Coronary artery (tissue), 2 donors: ENCODE results near the gene SPINK8.

Experiments
- DNase-seq: peaks from one replicate; pipeline ENCODE4 v3.0.0-alpha.2; 2017; ENCODE audit warnings: low spot score
- H3K27ac ChIP-seq, 2 donors: fragments of 200-600 bp; sonication (generic); one replicate each; pipeline ENCODE4 v1.5.1; 2016 to 2019
- H3K4me3 ChIP-seq: fragments of 200-600 bp; sonication (generic); 2 replicates; pipeline ENCODE4 v1.5.1; 2016; ENCODE audit warnings: mild to moderate bottlenecking, moderate library complexity
- CTCF ChIP-seq: fragments of 200-600 bp; sonication (generic); IDR thresholded peaks from one replicate; pipeline ENCODE4 v1.5.1; 2019; ENCODE audit warnings: antibody characterized with exemption

SPINK8 gene

DNA sequence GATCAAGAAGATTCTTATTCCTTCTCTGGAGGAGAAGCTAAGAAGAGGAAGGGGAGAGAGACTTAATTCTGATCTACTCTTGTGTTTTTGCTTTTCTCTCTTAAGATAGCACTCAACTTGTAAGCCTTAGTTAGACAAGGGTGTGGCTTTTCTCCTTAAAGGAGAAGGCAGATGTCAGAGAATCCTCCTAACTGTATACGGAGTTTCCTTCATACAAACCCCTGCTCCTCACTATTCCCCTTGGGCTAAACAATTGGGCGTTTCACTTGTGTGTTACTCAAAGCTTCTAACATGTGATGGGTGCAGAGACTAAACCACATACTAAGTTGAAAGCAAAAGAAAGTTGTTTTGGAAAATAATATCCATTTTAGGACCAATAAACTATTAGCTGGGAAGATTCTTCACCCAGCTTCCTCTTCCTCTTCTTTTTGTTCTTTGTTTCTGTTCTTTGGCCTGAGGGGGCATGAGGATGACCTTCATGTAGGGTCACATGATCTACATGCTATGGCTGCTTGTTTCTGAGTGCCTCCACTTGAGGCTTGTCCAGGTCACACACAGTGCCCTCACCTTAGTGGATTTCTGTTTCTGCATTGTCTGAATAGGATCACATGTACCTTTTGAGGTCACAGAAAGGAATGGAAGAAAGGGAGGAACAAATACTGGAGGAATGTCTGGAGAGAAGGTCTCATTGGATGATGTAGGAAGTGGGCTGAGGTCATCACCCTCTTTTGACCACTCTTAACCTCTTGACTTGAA is 14.6 kb downstream of the SPINK8 start:
- DNase-seq, result no peak
- TF ChIP-seq CTCF, result no peak
- H3K4me3 ChIP-seq, result no peak overlapping the region
- no peak overlapping the region for H3K27ac ChIP-seq

DNA sequence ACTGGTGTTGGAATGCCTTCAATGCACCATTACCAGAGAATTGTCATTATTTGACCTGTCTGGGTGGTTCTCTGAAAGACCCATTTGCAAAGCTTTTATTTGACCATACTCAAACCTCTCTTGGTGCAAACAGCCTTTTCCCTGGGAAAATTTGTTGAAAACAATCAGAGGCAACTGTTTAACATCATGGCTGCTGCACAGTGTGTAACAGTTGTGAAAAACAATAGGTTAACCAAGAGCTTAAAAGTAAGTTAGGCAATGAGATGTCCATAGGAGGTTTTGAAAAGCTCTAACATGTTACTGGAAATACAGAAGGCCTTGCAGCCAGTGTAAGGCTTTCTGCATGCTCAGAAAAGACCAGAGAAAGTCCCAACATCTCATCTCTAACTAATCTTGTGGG is 18.9 kb downstream of the SPINK8 start:
- H3K27ac ChIP-seq, result no peak overlapping the region
- H3K4me3 ChIP-seq, result no peak overlapping the region
- DNase-seq, result no peak
- no peak for TF ChIP-seq CTCF

DNA sequence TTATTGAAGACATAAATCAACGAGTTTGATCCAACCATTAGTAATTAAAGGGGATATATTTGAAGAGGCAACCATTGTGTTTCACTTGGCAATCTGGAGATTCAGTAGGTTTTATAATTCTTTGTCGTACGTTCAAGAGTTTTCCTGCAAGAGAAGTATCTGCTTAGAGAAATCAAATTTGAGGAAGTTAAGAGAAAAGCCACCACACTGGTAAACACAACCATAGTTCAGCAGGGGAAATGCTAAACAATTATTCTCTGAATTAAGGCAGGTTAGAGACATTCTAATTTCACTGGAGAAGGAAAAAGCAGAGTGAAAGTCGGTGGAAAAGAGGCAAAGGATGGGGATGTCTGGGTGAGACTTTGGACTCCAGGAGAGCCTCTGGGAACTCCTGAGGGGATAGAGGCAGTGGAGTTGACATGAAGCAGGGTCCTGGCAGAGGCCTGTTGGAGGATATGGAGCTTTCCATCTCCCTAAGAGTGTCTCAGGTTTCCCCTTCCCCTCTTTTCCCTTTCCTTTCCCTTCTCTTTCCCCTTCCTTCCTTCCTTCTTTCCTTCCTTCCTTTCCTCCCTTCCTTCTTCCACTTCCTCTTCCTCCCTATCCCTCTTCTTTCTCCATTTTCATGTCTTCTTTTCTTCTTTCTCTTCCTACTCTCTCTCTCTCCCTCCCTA is 26.5 kb downstream of the SPINK8 start:
- DNase-seq, result no peak
- Histone ChIP-seq H3K27ac (no peak overlapping the region), H3K4me3 (no peak overlapping the region)
- TF ChIP-seq CTCF, result no peak

- no peak for TF ChIP-seq CTCF
- Histone ChIP-seq H3K4me3 (no peak overlapping the region), H3K27ac (no peak overlapping the region)
- no peak for DNase-seq
Measured at GRCh38 chr3:48306290-48306689, 27.2 kb downstream of the SPINK8 start.

GRCh38 chr3:48305396-48305795 is 28.1 kb downstream of the SPINK8 start:
- no peak for TF ChIP-seq CTCF
- no peak for DNase-seq
- Histone ChIP-seq H3K4me3 (no peak overlapping the region), H3K27ac (no peak overlapping the region)

GRCh38 chr3:48303021-48303420 is 30.4 kb downstream of the SPINK8 start:
- no peak overlapping the region for H3K27ac ChIP-seq
- no peak for DNase-seq

More at GRCh38 chr3:48303021-48303420, 30.4 kb downstream of the SPINK8 start:
- H3K4me3 ChIP-seq, result no peak overlapping the region
- no peak for TF ChIP-seq CTCF
